CD1c-positive myeloid dendritic cell (primary cell): ENCODE data around the gene OR5C1.
"Not testable (repeated sequence)": the region's sequence is repeated elsewhere in the genome, so short reads cannot be mapped to it uniquely, and the experiment has no call there.

ENCODE experiments used
- DNase-seq: peaks from one replicate; pipeline ENCODE4 v3.0.0-alpha.2; 2016; ENCODE audit errors: extremely low spot score

Gene OR5C1

DNA sequence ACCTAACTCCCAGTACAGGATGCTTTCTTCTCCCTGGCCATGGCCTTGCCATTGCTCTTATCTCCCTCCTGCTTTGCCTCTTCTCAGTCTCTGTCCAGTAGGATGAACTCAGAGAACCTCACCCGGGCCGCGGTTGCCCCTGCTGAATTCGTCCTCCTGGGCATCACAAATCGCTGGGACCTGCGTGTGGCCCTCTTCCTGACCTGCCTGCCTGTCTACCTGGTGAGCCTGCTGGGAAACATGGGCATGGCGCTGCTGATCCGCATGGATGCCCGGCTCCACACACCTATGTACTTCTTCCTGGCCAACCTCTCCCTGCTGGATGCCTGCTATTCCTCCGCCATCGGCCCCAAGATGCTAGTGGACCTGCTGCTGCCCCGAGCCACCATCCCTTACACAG is at the start of gene OR5C1:
Gene OR5C1 (plus strand): TSS at position 103 of the 400 bp plus-strand sequence. CDS start 0 bp downstream, at position 103.
- DNase-seq, result no peak

DNA sequence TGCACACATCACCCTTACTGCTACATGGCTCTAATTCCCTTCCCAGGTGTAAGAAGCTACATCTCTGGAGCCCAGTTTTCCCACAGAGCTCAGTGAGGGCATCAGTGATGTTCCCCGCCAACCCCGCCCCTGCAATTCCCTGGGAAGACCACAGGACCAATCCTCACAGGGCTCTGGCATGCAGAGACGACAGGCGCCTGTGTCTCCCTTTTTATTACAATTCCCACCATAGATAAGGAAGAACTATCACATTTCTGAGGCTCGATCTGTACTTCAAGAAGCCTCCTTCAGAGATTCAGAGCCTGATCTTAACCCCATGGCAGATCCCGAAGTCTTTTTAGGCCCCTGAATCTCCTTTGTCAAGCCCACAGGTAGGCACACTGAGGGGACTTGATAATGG is 46.7 kb upstream of the OR5C1 start, which contains the start of gene OR1L6:
Gene OR1L6 (plus strand): TSS at position 301 of the 400 bp plus-strand sequence. CDS start 7,545 bp downstream, outside the sequence.
- no peak for DNase-seq

GRCh38 chr9:122754825-122755224 is 33.9 kb upstream of the OR5C1 start:
- DNase-seq, result no peak

DNA sequence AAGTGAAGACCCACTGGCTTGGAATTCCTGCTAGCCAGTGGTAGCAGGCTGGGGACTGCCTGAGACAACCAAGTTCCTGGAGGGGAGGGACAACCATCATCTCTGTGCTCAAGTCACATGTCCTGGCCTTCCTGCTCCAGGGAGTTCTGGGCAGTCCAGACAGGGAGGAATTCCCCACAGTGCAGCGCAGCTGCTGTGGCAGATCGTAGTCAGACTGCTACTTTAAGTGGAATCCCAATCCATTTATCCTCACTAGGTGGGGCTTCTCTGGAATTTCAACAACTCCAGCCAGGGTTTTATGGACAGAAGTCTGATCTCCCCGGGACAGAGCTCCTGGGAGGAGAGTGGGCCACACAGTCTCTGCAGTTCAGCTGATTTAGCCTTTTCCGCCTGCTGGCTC is 20.9 kb upstream of the OR5C1 start:
- no peak for DNase-seq

DNA sequence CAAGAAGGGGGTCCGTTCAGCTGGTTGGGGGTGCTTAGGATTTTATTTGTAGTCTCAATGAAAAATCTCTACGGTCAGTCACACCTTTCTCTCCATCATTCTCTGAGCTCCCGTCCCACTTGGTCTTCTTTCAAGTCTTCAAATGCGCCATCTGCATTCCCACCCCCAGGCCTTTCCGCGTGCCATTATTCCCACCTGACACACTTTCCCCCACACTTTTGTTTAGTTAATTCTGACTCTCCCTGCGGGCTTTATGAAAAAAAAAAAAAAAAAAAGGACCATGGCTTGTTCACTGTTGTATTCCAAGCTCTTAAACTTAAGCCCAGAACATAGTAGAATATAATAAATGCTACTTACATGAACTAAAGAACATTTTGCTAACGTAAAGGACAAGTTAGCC is 11.7 kb upstream of the OR5C1 start:
- no peak for DNase-seq

GRCh38 chr9:122777935-122778627 is 10.7 kb upstream of the OR5C1 start:
- no peak for DNase-seq

DNA sequence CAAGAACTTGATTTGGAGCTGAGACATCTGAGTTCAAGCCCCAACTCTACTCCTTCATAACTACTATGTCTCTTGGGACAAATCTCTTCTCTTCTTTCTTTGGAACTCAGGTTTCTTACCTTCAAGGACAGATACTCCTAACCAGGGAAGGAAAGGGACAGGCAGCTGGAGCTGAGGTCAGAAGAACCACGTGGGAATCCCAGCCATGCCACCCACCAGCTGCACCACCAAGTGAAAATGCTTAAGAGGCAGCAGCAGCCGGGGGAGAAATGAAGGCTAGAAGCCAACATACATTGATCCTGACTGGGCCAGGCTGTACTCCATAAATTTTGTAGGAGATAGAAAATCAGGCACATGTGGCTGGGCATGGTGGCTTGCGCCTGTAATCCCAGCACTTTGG is 9.6 kb upstream of the OR5C1 start:
- no peak for DNase-seq

DNA sequence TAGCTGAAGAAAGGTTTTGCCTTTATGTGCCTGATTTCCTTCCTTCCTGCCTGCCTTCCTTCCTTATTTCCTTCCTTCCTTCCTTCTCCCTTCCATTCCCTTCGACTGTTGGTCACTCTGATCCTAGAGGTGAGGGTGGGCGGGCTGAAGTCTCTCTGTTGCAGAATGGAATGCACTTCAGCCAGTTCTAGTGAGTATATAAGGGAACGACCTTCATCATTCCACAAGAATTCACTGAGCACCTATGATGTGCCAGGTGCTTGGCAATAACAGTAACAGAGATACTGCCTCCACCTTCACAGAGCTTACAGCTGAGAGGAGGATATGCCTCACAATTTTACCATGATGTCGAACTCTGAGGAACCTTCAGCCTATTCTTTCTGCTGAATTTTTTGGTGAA is 8.7 kb upstream of the OR5C1 start:
- DNase-seq, result no peak

DNA sequence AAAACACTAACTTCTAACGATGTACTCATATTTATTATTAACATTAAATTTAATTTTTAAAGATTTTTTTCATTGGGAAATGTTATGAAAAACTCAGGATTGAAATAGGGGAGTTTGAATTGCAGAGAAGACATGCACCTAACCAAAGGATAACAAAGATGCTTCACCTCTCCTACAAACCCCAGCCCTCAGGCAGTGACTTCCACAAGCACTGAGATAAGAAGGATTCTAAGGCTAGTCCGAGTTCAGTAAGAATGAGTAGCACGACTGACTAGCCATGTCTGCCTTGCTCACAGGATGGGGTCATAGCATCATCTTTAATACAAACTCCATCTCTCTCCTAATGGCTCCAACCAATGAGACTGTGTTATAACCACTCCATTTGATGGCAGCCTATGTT is 7.1 kb upstream of the OR5C1 start:
- DNase-seq, result no peak

- DNase-seq, result no peak
These were observed 3.5 kb upstream of the OR5C1 start for GRCh38 chr9:122785269-122785668.

DNA sequence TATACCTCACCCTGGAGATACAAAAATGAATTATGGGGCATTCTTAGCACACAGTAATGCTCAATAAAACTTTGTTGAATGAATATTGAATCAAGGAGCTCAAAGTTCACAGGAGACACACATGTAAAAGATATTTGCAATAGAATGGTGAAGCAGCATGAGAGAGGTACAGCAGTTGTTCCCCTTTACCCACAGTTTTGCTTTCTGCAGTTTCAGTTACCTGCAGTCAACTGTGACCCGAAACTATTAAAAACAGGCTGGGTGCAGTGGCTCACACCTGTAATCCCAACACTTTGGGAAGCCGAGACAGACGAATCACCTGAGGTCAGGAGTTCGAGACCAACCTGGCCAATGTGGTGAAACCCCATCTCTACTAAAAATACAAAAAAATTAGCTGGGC is 2.4 kb upstream of the OR5C1 start:
- DNase-seq, result no peak

DNA sequence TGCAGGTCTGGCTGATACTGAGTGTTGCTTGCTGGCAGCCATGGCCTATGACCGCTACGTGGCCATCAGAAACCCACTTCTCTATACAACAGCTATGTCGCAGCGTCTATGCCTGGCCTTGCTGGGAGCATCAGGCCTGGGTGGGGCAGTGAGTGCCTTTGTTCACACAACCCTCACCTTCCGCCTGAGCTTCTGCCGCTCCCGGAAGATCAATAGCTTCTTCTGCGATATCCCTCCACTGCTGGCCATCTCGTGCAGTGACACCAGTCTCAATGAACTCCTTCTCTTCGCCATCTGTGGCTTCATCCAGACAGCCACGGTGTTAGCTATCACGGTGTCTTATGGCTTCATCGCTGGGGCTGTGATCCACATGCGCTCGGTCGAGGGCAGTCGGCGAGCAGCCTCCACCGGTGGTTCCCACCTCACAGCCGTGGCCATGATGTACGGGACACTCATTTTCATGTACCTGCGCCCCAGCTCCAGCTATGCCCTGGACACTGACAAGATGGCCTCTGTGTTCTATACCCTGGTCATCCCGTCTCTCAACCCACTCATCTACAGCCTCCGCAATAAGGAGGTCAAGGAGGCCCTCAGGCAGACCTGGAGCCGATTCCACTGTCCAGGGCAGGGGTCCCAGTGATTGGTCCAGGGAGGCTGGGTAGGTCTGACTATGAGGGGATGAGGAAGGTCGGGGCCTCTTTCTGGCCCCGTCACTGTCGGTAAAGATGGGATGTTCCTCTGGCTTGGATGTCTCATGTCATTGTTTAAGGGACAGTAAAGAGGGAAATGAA is 718 bp downstream of the OR5C1 start:
- no peak for DNase-seq

- no peak for DNase-seq
These were observed 3.3 kb downstream of the OR5C1 start for GRCh38 chr9:122791872-122792669.

DNA sequence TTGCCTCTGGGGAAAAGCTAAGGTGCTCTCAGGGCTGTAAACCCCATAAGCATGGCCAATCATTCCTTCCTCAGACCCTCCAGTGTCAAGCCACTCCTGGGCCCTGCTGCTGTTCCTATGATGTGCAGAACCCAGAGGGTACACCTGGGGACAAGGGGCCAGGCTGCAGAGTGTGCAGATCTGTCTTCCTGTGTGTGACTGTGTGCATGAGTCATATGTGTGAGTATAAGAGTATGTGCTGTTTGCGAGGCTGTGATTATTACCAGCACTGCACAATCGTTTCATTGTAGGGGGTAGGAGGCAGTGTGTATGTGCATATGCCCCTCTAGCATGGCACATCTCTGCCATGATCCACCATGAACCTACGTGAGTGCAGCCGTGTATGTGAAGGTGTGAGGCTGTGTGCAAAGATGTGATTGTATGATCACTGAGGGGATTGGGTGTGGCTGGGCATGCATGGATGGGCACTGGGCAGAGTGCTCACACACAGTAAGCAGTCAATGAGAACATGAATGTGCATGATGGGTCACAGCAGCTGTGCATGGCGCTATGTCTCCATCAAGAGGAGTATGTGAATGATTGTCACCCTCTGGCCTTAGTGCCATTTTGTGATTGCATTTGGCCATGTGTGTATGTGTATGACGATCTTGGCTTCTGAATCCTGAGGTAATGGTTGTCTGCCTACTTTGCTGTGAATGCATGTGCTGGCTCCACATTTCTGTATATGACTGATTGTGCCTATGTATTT is 8.8 kb downstream of the OR5C1 start:
- no peak for DNase-seq

- no peak for DNase-seq
These were observed 11.6 kb downstream of the OR5C1 start, which contains the start of gene OR1K1 for GRCh38 chr9:122800066-122801060. OR1K1 (plus strand) TSS chr9:122800123; CDS start chr9:122800123, 0 bp downstream.

DNA sequence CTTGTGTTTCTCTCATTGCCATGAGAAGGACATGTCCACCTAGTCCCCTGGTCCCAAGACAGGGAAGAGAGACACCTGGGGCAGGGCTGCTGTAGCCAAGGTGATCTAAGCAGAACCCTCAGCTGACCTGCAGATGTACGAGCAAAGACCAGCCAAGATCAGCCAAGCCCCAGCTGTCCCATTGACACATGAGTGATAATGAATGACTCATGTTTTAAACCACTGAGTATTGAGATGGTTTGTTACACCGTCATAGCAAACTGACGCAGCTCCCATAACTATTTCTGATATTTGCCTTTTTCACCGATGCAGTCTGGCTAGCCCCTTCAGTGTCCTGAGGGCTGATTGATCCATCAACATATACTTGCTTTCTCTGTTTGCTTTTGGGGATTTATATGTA is 17.9 kb downstream of the OR5C1 start:
- DNase-seq, result no peak

GRCh38 chr9:122807271-122807900 is 18.7 kb downstream of the OR5C1 start:
- peak; percentile 7 for DNase-seq

DNA sequence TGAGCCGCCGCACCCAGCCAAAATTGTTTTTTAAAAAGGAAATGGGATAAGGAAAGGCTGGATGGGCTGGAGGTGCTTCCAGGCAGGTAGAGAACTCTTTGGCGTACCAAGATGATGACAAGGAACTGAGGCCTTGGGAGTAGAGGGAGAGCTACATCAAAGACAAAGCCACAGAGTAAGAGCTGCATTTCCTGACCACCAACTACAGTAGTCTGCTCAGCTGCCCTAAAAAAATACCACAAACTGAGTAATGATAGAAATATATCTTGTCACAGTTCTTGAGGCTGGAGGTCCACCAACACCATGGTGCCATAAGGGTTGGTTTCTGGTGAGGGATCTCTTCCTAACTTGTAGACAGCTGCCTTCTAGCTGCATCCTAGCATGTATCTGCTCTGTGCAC is 19.4 kb downstream of the OR5C1 start:
- no peak for DNase-seq

- DNase-seq, result not testable (repeated sequence)
These were observed 20.5 kb downstream of the OR5C1 start for GRCh38 chr9:122809261-122809660.
